ENCODE data around the gene CDR2L.
"Not testable (repeated sequence)": the region's sequence is repeated elsewhere in the genome, so short reads cannot be mapped to it uniquely, and the experiment has no call there.

CDR2L gene

DNA sequence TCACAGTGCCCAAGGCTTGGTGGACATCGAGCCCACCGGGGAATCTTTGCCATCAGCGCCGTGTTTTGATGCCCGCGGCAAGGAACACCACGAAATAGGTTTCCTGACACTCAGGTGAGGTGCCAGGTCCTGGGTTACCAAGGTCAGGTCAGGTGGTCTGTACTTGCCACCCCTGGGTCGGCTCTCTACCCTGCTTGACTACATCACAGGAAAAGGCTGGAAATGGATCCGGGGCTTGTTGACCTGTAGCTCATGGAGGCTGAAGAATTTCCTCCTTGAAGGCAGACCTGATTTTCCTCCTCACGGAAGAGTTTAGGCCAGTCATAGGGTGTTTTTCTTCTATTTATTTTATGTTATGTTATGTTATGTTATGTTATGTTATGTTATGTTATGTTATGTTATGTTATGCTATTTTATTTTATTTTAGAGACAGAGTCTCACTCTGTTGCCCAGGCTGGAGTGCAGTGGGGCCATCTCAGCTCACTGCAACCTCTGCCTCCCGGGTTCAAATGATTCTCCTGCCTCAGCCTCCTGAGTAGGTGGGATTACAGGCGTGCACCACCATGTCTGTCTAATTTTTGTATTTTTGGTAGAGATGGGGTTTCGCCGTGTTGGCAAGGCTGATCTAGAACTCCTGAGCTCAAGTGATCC, 4.6 kb upstream of the CDR2L start:
- DNase-seq: peak; percentile 25

DNA sequence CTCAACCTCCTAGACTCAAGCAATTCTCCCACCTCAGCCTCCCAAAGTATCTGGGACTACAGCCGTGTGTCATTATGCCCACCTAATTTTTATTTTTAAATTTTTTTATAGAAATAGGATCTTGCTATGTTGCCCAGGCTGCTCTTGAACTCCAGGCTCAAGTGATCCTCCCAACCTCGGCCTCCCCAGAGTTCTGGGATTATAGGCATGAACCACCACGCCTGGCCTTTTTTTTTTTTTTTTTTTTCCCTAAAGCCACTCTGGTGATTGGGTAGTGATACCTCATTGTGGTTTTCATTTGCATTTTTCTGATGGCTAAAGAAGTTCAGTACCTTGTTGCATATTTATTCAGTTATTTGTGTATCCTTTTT, 1.2 kb upstream of the CDR2L start:
- DNase-seq: no peak

DNA sequence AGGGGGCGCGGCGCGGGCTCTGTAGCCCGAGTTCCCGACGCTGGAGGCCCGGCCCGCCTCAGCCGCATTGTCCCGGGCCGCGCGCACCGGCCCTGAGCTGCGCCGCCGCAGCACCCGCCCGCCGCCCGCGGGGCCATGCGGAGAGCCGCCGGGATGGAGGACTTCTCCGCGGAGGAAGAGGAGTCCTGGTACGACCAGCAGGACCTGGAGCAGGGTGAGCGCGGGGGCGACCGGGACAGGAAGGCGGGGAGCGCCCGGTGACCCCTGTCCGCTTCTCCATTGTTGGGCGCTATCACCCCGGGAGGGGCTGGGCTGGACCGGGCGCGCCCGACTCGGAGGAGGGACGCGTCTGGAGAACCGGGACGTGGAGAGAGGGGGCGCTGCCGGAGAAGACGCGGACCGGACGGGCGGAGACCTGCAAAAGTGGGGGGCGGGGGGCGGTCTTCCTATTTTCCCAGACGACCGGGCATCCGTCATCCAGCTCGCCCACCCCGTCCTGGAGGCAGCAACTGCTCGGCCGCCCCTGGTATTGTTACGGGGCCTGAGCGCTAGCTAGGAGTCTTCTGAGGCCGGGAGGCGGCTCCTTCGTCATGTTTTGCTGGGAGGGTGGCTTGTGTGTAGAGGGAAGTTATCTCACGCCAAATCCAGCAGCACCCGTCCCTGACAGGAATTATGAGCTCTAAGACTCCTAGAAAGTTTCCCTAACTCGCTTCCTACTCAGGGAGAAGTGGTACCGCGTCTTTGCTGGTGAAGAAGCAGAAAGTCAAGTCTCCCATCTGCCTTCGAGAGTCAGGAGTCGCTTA, 678 bp downstream of the CDR2L start:
- peak; percentile 45 for DNase-seq

DNA sequence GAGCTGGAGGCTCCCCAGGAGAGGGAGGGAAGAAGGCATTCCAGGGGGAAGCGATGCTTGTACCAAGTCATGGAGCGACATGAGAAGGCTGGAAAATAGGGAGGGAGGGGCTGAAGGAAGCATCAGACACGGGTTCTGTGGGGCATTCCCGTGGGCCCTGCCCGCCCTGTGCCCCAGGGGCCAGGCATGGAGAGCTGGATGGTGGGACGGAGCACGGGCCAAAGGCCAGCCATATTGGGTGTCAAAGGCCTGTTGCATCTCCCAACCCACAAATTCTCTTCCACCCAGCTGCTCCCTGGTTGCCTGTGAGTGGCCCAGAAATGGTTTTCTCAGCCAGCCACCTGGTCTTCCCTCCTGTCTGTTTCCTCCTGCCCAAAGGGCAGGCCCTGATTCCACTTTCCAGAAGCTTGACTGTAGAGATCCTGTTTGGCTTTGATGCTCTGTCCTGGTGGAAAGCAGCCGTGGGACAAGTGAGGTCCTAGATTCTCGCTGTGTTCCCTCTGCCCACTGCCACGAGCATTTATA, 3.2 kb downstream of the CDR2L start:
- no peak for DNase-seq

DNA sequence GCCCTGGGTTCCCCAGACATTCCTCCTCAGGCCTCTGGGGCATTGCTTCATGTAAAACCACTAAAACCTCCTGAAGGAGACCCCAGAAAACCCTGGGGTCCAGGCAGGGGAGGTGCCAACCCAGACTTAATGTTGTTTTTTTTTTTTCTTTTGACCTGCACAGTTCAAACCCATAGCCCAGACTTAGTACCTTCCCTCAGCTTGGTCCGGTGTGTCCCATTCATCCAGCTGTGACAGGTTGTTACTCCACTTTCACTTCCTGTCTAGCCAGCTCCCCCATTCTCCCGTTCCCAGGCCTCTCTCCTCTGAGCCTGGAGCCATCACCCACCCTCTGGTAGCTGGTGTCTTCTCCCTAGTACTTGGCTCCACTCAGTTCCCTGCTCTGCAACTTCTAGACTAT, 4.8 kb downstream of the CDR2L start:
- DNase-seq: no peak

DNA sequence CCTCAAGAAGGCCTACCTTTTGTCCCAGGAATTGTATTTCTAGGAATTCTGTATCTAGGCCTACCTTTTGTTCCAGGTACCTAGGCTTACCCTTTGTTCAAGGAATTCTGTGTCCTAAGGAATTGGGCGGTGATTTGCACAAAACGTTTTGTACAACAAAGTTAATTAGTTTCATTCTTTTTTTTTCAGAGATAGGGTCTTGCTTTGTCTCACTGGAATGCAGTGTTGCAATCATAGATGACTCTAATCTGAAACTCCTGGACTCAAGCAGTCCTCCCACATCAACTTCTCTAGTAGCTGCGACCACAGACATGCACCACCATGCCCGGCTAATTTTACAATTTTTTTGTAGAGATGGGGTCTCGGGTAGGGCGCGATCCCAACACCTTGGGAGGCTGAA, 7.0 kb downstream of the CDR2L start:
- DNase-seq: no peak

DNA sequence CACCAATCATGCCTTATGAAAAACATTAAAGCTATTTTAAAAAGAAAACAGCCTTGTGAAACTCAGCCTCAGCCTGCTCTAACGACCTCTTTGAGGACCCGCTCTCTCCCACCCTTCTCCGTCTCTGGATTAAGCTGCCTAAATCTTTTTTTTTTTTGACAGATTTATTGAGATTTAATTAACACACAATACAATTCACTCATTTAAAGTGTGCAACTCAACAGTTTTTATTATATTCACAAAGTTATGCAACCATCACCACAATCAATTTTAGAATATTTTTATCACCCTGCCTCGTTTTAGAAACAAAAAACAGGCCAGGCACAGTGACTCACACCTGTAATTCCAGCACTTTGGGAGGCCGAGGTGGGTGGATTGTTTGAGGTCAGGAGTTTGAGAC, 8.4 kb downstream of the CDR2L start:
- no peak for DNase-seq

DNA sequence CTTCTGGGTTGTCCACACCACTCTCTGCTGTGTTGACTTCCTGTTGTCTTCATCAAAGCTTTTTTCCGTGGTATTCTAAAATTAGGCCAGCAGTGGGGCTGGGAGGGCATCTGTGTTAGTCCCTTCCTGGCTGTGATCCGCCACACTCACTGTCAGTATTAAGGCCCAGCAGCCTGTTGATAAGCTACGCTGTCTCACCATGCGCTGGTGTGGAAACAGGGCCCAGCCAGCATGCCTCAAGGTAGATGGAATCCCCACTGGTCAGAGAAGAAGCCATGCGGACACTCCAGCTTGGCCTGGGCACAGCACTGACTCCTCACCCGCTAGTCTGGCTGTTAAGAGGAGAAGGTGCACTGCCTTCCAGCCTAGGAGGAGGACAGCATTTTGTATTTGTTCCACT, 11.4 kb downstream of the CDR2L start:
- DNase-seq: no peak

DNA sequence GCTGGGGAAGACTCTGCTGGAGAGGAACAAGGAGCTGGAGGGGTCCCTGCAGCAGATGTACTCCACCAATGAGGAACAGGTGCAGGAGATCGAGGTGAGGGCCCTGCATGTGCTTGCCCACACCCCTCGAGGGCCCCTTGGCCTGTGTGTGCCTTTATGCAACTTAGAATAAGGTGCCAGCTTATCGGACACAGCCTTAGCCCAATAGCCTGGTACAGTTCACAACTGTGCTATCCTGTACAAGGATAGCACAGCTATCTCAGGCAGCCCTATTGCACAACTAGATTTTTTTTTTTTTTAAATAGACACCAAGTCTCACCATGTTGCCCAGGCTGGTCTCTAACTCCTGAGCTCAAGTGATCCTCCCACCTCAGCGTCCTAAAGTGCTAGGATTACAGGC, 12.1 kb downstream of the CDR2L start:
- DNase-seq: no peak

DNA sequence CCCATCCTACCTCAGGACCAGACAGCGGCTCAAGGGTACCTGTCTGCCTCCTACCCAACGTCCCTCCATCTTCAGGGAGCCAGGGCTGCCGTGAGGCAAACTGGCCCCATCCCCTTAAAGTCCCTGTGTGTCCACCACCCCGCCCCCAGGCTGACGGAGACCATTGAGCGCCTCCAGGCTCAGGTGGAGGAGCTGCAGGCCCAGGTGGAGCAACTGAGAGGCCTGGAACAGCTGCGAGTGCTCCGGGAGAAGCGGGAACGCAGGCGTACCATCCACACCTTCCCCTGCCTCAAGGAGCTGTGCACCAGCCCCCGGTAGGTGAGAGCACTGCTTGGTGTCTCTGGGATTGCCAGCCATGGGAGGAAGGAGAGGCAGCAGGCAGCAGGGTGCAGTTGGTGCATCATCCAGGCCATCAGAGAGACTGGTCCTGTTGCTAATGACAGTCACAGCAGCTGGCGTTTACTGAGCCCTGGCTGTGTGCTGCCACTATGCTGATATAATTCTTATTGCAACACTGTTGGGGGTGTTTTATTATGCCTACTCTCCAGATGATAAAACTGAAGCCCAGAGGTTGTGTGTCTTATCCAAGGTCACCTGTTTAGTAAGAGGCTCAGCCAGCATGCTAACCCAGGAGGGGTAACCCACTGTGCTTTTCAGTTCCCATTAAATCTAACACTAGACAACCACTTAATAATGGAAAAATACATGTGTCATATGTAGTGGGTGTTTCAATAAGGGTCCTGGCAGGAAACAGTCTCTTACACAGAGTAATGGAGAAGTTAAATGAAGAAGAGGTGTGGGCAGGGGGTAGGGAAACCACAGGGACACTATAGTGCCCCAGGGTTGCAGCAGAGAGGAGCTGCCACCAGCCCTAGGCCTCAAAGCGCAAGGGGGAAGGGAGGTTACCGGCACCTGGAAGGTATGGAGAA, 14.7 kb downstream of the CDR2L start:
- DNase-seq: no peak

DNA sequence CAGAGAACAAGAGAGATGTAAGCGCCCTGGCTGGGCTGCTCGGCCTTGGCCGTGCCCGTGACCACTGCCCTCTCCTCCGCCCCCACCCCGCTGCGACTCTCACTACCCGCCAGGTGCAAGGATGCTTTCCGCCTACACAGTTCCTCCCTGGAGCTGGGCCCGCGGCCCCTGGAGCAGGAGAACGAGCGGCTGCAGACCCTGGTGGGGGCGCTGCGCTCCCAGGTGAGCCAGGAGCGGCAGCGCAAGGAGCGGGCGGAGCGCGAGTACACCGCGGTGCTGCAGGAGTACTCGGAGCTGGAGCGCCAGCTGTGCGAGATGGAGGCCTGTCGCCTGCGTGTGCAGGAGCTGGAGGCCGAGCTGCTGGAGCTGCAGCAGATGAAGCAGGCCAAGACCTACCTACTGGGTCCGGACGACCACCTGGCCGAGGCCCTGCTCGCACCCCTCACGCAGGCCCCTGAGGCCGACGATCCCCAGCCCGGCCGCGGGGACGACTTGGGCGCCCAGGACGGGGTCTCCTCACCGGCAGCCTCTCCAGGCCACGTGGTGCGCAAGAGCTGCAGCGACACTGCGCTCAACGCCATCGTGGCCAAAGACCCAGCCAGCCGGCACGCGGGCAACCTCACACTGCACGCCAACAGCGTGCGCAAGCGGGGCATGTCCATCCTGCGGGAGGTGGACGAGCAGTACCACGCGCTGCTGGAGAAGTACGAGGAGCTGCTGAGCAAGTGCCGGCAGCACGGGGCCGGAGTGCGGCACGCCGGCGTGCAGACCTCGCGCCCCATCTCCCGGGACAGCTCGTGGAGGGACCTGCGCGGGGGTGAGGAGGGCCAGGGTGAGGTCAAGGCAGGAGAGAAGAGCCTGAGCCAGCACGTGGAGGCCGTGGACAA, 15.9 kb downstream of the CDR2L start:
- DNase-seq: no peak

DNA sequence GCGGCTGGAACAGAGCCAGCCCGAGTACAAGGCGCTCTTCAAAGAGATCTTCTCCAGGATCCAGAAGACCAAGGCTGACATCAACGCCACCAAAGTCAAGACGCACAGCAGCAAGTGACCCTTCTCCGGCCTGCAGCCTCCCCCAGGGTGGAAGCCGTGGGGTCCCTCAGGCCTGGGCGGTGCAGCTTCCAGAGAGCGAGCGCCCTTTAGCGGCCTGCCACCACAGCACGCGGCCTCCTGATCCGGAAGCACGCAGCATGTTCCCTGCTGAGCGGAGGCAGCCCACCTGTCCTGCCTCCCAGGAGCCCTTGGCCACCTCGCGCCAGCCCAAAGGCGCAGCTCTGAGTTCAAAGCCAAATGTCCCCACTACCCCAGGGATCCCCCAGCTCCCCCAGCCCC, 16.5 kb downstream of the CDR2L start:
- DNase-seq: no peak

DNA sequence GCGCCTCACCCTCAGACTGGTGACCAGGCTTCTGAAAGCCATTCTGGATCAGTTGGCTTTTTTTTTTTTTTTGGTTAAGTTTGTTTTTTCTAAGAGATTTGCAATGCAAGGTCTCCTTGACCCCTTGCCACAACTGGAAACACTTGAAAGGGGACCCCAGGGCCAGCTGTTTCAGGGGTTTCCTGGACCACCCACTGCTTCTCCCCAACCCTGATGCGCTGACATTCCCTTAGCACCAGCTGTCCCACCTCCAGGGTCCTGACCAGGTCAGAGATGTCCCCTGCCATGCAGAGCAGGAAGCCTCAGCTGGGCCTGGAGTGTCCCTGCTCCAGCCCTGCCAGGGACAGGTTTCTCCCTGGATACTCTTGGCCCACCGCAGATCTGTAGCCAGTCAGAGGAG, 16.9 kb downstream of the CDR2L start:
- no peak for DNase-seq

DNA sequence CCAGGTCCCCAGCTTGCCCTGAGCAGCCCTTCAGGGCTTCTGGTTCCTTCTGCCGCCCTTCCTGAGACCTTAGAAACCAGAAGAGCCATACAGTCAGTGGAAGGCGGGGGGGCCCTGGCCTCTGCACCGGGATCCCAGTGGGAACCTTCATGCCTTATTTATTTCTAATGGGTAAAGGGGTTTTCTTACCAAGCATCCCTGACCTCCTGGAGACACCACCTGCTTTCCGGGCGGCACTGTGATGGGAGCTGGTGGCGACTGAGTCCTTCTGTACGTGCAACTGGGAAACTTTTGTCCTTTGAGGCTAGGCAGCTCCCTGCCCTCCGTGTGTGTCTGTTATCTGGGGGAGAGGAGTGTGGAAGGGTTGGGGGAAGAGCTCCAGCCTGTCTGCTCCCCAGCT, 17.9 kb downstream of the CDR2L start:
- no peak for DNase-seq

DNA sequence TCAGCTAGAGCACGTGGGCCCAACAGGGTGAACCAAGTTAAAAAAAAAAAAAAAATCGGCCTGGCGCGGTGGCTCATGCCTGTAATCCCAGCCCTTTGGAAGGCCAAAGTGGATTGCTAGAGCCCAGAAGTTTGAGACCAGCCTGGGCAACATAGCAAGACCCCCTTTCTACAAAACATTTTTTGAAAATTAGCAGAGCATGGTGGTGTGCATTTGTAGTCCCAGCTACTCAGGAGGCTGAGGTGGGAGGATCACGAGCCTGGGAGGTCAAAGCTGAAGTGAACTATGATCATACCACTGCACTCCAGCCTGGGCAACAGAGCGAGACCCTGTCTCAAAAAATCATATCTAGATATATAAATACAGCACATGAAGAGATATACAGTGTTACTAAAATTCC, 18.7 kb downstream of the CDR2L start:
- not testable (repeated sequence) for DNase-seq

DNA sequence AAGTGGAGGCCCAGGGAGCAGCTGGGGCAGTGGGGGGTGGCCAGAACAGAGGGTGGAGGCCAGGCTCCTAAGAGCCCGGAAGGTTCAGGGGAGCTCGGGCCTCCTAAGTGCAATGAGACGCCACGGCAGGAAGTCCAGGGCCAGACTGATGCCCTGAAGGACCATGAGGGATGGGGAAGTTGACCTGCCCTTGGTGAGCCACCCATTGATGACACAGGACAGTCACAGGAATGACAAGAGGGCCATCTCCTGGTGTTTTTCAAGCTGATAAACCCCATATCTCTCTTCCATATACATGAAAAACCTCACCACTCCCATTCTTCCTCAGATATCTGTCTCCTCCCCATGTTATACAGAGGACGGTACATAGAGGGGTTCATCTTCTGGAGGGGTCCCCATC, 19.2 kb downstream of the CDR2L start:
- DNase-seq: no peak

DNA sequence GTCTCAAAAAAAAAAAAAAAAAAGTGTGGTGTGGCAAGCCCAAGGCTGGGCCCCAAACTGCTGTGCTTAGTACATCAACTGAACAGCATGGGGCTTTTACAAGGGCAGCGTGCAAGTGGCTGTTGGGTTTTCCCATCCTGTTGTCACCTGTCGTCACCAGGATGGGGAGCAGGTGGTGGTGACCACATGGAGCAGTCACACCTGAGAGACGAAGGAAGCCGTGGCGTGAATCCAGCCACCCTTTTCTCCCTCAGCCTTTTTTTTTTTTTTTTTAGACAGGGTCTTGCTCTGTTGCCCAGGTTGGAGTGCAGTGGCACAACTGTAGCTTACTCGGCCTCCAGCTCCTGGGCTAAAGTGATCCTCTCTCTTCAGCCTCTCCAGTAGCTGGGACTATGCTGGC, 20.9 kb downstream of the CDR2L start:
- DNase-seq: peak; percentile 64

DNA sequence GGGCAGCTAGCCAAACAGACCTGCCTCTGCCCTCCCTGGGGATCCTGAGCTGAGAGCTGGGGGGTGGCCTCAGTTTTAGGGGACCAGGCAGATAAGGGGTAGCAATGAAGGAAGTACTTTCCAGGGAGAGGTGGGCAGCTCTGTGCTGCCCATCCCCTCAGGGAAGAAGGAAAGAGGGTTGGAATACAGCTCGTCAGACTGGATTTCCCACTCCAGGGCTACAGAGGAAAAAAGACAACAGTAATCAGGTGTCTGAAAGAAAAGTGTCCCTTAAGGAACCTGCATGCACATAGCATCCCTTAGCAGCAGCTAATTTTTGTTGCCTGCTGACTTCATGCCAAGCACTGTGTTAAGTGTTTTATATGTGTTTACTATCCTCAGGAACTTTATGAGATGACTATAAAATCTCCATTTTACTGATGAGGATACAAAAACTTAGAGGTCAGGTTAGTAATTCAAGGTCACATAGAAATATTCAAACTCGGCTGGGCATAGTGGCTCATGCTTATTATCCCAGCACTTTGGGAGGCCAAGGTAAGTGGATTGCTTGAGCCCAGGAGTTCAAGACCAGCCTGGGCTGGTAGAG, 21.8 kb downstream of the CDR2L start:
- no peak for DNase-seq

DNA sequence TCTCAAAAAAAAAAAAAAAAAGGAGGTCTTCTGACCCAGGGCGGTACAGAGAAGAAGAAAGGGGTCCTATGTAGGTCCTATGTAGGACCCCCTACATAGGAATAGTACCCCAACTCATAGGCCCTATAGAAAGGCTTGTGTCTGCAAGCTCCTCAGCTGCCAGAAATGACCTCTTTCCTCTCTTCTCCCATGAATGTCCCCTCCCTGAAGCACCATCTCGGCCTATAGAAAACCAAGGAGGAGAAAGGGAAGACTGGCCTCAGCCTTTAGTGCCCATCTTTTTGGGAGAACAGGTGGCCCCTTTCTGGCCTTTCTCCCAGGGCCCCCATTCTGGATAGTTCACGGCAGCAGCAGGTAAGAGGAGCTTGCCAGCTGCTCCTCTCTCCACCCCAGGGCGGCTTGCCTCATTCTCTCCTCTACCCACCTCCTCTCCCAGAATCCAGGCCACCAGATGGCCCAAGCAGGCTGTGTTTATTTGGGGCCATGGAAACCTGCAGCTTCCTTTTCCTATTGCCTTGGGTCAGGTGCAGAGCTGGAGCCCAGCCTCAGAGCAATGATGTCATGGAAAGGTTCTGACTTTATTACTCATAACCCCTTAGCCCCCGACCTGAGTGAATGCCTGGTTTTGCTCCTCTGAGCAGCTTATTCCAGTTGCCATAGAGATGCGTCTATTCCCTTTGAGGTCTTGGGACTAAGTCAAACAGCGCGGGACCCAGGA, 23.4 kb downstream of the CDR2L start:
- peak; percentile 97 for DNase-seq

DNA sequence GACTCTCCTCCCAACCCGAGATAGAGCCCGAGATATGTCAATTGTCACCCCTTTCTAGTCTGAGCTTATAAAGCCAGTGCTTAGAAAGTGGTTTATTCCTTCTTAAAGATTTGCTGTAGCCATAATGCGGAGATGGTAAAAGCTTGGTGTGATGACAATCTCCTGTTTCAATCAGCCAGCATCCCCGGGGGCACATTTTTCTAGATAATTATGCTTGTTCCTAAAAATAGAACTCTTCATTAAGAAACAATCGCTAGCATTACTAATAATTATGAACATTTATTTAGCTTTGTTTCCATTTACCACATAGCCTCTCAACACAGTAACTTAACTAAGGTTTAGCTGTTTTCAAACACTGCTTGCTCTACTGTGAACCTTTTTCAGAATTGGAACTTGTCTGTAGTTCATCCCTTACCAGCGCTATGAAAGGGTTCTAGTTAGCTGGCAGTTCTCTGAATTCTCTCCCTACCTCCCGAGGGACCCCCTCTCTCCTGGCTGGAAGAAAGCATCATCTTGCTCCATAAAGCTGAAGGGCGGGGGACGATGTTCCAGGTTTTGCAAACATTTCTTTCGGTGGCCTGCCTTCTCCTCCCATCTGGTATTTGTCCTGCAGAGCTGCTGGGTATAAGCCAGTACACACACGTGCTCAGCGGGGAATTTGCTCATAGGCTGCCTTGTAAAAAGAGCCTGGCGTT, 24.1 kb downstream of the CDR2L start:
- peak; percentile 96 for DNase-seq

DNA sequence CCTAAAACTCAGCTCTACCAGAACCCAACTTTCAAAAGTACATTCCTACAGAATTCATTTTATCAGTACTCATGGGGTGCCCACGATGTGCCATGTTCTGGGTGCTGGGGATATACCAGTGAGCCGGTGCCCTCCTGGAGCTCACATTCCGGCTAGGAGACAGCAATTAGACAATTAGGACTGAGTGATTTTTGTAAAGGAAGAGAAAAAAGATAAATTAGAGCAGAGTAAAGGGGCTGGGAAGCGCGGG, 24.6 kb downstream of the CDR2L start:
- DNase-seq: no peak

Measured in NCI-H2171 treated with DMSO at 0.1 percent for 48 hours (cell line).